OCI-LY7 (cell line): Measurements from ENCODE around the gene PCDHB11. TPM values are rescaled to one million over a fixed set of nuclear protein-coding genes. Genes with fewer than 3 reads are reported as not detected.
A peak's percentile ranks its signal among the peaks of the same experiment; 100 is the strongest.
"Not testable (repeated sequence)": the region's sequence is repeated elsewhere in the genome, so short reads cannot be mapped to it uniquely, and the experiment has no call there.

Experiments used
- BruUV-seq: library from RNA; stranded (reverse); fragments of 400-500 nt; replicated peaks from 2 replicates; lab custom pipeline; 2021; lab: Mats Ljungman, UMichigan
- CTCF ChIA-PET: fragments of 300-600 bp; sonication (Branson Sonifier 250); formaldehyde crosslinking; loops from one replicate; lab custom pipeline; 2022; ENCODE audit warnings: antibody characterized with exemption; ENCODE audit not compliant: unreplicated experiment; lab: Charles Lee
- POLR2A ChIA-PET: fragments of 300-600 bp; sonication (Branson Sonifier 250); formaldehyde crosslinking; loops from one replicate; lab custom pipeline; 2022; ENCODE audit warnings: antibody characterized with exemption; lab: Charles Lee
- DNase-seq: peaks from one replicate; pipeline ENCODE4 v3.0.0-alpha.2; 2015; ENCODE audit warnings: low spot score
- H2AFZ ChIP-seq: fragments of 200-600 bp; sonication (generic), shearing (Covaris generic); 2 replicates; pipeline ENCODE4 v1.6.1; 2014; ENCODE audit warnings: mild to moderate bottlenecking, antibody characterized with exemption, low read length, moderate library complexity
- H3K27ac ChIP-seq: fragments of 200-600 bp; sonication (generic); 2 replicates; pipeline ENCODE4 v1.5.1; 2014; ENCODE audit warnings: mixed run types, low read depth, mild to moderate bottlenecking, moderate library complexity, low read length, inconsistent platforms; ENCODE audit not compliant: poor library complexity, severe bottlenecking
- H3K36me3 ChIP-seq: fragments of 200-600 bp; sonication (generic); 2 replicates; pipeline ENCODE4 v1.6.1; 2014; ENCODE audit warnings: mild to moderate bottlenecking, antibody characterized with exemption, low read length, moderate library complexity, mixed read lengths; ENCODE audit not compliant: insufficient read depth
- H3K4me1 ChIP-seq: fragments of 200-600 bp; sonication (generic); 2 replicates; pipeline ENCODE4 v1.5.1; 2014; ENCODE audit warnings: mild to moderate bottlenecking, low read length; ENCODE audit not compliant: insufficient read depth, poor library complexity, severe bottlenecking
- H3K4me2 ChIP-seq: fragments of 200-600 bp; sonication (generic); 2 replicates; pipeline ENCODE4 v1.6.1; 2014; ENCODE audit warnings: mild to moderate bottlenecking, low read length
- H3K4me3 ChIP-seq: fragments of 200-600 bp; sonication (generic); 2 replicates; pipeline ENCODE4 v1.5.1; 2014; ENCODE audit warnings: mild to moderate bottlenecking, low read depth, low read length; ENCODE audit not compliant: poor library complexity, severe bottlenecking
- H3K79me2 ChIP-seq: fragments of 200-600 bp; sonication (generic); 2 replicates; pipeline ENCODE4 v1.6.1; 2016; ENCODE audit warnings: low read depth, mild to moderate bottlenecking, low read length, moderate library complexity, mixed read lengths; ENCODE audit not compliant: insufficient read depth
- H3K9me2 ChIP-seq: fragments of 200-600 bp; sonication (generic); 2 replicates; pipeline ENCODE4 v1.6.1; 2016; ENCODE audit warnings: mild to moderate bottlenecking, low read length, mixed read lengths; ENCODE audit not compliant: insufficient read depth
- H3K9me3 ChIP-seq: fragments of 200-600 bp; sonication (generic); 2 replicates; pipeline ENCODE4 v1.6.1; 2014; ENCODE audit warnings: mild to moderate bottlenecking, mixed run types, low read length, mixed read lengths
- H4K20me1 ChIP-seq: fragments of 200-600 bp; sonication (generic); 2 replicates; pipeline ENCODE4 v1.6.1; 2014; ENCODE audit warnings: mild to moderate bottlenecking, antibody characterized with exemption, low read length, moderate library complexity, mixed read lengths; ENCODE audit not compliant: insufficient read depth
- EZH2phosphoT487 ChIP-seq: fragments of 200-600 bp; sonication (generic); IDR thresholded peaks from 2 replicates; pipeline ENCODE4 v1.6.1; 2018; ENCODE audit warnings: low read depth, borderline replicate concordance, mild to moderate bottlenecking, mixed run types, antibody characterized with exemption, low read length, moderate library complexity, mixed read lengths
- intact Hi-C: fragments of 100-400 bp; cut with micrococcal nuclease; formaldehyde crosslinking; loops from one replicate; pipeline ENCODE4 v1.10.0; 2022; ENCODE audit not compliant: unreplicated experiment
- total RNA-seq, 2 experiments: library from RNA; depleted of rRNA in 1 of 2; stranded (reverse); fragments of >200 nt in 1 of 2; shearing (Covaris generic) in 1 of 2; gene quantifications; 2 replicates each; pipeline ENCODE4 v1.2.3, GENCODE V29; 2014 to 2022
- TF ChIP-seq, protein P1 (sequence below): fragments of 200-600 bp; sonication (generic); conservative IDR thresholded peaks from 2 replicates; pipeline ENCODE4 v1.5.1; 2014; ENCODE audit warnings: mild to moderate bottlenecking, antibody characterized with exemption, low read length, moderate library complexity, mixed read lengths

Gene PCDHB11
- total RNA-seq, 2 experiments from 2014 or later, result not detected

DNA sequence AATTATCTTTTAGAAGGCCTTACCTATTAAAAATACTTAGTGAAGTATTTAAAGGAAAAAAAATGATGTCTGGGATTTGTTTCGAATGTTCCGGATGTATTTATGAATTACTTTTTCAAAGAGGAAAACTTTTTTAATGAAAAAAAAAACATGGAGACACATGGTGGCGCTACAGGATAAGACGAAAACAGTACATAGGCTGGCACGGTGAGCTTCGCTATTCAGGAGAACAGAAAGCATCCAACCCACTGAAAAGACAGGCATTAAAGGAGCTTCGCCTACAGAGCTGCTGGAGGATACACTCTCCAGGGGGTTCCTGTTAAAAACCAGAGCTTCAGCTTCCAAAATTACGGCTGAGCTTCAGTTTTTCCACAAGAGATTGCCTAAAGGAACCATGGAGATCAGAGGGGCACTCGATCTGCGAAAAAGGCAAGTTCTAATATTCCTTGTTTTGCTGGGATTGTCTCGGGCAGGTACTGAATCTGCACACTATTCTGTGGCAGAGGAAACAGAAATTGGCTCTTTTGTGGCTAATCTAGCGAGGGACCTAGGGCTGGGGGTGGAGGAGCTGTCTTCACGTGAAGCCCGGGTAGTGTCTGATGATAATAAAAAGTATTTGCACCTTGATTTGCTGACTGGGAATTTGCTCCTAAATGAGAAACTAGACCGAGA is 23.8 kb downstream of the PCDHB11 start, which contains the start of gene PCDHB14:
Gene PCDHB14 (plus strand): TSS at position 232 of the 672 bp plus-strand sequence. CDS start 163 bp downstream, at position 395.
- intact Hi-C loops, result no loop called here
- Histone ChIP-seq H3K36me3 (no peaks in the 10 kb centered on the region), H3K79me2 (no peaks in the 10 kb centered on the region), H2AFZ (no peak within 1 kb of the TSS), H3K9me3 (no peaks in the 10 kb centered on the region), H3K27ac (no peak within 1 kb of the TSS), H3K9me2 (no peaks in the 10 kb centered on the region), H3K4me3 (no peak within 1 kb of the TSS), H4K20me1 (no peaks in the 10 kb centered on the region), H3K4me1 (no peaks in the 10 kb centered on the region), H3K4me2 (peak within 1 kb of the TSS; percentile 39; the same call in 1 of the 2 replicates)
- ChIA-PET POLR2A (interaction anchor here (0.7 to 0.8 kb wide), 2 partner anchors 17 to 1158 kb away, joined by 3 to 4 read pairs; no protein-coding TSS in a partner anchor), CTCF (interaction anchor here (0.5 to 1.0 kb wide), 2 partner anchors 23 to 97 kb away, joined by 3 read pairs; partner anchors contain the start of gene TAF7)
- BruUV-seq, result no TSS peak
- TF ChIP-seq EZH2phosphoT487, result no peak
- TF ChIP-seq, protein P1, sequence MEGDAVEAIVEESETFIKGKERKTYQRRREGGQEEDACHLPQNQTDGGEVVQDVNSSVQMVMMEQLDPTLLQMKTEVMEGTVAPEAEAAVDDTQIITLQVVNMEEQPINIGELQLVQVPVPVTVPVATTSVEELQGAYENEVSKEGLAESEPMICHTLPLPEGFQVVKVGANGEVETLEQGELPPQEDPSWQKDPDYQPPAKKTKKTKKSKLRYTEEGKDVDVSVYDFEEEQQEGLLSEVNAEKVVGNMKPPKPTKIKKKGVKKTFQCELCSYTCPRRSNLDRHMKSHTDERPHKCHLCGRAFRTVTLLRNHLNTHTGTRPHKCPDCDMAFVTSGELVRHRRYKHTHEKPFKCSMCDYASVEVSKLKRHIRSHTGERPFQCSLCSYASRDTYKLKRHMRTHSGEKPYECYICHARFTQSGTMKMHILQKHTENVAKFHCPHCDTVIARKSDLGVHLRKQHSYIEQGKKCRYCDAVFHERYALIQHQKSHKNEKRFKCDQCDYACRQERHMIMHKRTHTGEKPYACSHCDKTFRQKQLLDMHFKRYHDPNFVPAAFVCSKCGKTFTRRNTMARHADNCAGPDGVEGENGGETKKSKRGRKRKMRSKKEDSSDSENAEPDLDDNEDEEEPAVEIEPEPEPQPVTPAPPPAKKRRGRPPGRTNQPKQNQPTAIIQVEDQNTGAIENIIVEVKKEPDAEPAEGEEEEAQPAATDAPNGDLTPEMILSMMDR, result peak; percentile 73
- peak; percentile 34 for DNase-seq

DNA sequence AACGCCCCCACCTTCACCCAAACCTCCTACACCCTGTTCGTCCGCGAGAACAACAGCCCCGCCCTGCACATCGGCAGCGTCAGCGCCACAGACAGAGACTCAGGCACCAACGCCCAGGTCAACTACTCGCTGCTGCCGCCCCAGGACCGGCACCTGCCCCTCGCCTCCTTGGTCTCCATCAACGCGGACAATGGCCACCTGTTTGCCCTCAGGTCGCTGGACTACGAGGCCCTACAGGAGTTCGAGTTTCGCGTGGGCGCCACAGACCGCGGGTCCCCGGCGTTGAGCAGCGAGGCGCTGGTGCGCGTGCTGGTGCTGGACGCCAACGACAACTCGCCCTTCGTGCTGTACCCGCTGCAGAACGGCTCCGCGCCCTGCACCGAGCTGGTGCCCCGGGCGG is 25.4 kb downstream of the PCDHB11 start:
- H4K20me1 ChIP-seq, CTCF ChIA-PET, H3K79me2 ChIP-seq, H3K4me3 ChIP-seq, H3K4me1 ChIP-seq, H2AFZ ChIP-seq, POLR2A ChIA-PET, H3K9me2 ChIP-seq, H3K27ac ChIP-seq, H3K4me2 ChIP-seq, BruUV-seq, H3K36me3 ChIP-seq, H3K9me3 ChIP-seq, intact Hi-C loops, DNase-seq: not testable (repeated sequence)

DNA sequence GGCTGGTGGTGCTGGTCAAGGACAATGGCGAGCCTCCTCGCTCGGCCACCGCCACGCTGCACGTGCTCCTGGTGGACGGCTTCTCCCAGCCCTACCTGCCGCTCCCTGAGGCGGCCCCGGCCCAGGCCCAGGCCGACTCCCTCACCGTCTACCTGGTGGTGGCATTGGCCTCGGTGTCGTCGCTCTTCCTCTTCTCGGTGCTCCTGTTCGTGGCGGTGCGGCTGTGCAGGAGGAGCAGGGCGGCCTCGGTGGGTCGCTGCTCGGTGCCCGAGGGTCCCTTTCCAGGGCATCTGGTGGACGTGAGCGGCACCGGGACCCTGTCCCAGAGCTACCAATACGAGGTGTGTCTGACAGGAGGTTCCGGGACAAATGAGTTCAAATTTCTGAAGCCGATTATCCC is 26.0 kb downstream of the PCDHB11 start:
- H3K27ac ChIP-seq, H3K4me1 ChIP-seq, H3K4me2 ChIP-seq, H3K4me3 ChIP-seq, POLR2A ChIA-PET, intact Hi-C loops, H4K20me1 ChIP-seq, DNase-seq, H3K79me2 ChIP-seq, H2AFZ ChIP-seq, BruUV-seq, H3K9me2 ChIP-seq, CTCF ChIA-PET, H3K9me3 ChIP-seq, H3K36me3 ChIP-seq: not testable (repeated sequence)
